CD4-positive, CD25-positive, alpha-beta regulatory T cell (primary cell): ENCODE data around the gene LGALS13. TPM values are rescaled to one million over a fixed set of nuclear protein-coding genes. Genes with fewer than 3 reads are reported as not detected.
"Not testable (repeated sequence)": the region's sequence is repeated elsewhere in the genome, so short reads cannot be mapped to it uniquely, and the experiment has no call there.

ENCODE experiments used
- ATAC-seq, 2 donors: fragments of 150-1000 bp; cut with Tn5 transposase; one replicate each; pipeline ENCODE4 v1.10.0; 2021; ENCODE audit warnings: low read depth in 2 of 2, moderate number of reproducible peaks in 2 of 2, moderate library complexity in 1 of 2
- DNase-seq, 3 donors: peaks; one replicate each; pipeline versions ENCODE4 v3.0.0 to v3.0.0-alpha.2; 2012 to 2022; ENCODE audit warnings: mixed read lengths in 1 of 3
- H3K27ac ChIP-seq: one replicate; pipeline ENCODE4 v1.7.0; 2013; ENCODE audit warnings: mild to moderate bottlenecking, low read length; ENCODE audit not compliant: insufficient read depth, poor library complexity, severe bottlenecking
- H3K27me3 ChIP-seq: one replicate; pipeline ENCODE4 v1.7.0; 2013; ENCODE audit warnings: low read length; ENCODE audit not compliant: control insufficient read depth, insufficient read depth
- H3K36me3 ChIP-seq: one replicate; pipeline ENCODE4 v1.7.0; 2013; ENCODE audit warnings: mild to moderate bottlenecking, low read length, moderate library complexity; ENCODE audit not compliant: control insufficient read depth, insufficient read depth
- H3K4me1 ChIP-seq: 2 replicates; pipeline ENCODE4 v1.7.0; 2013; ENCODE audit warnings: mild to moderate bottlenecking, low read length; ENCODE audit not compliant: insufficient read depth, control insufficient read depth, poor library complexity, severe bottlenecking
- H3K4me3 ChIP-seq: one replicate; pipeline ENCODE4 v1.7.0; 2013; ENCODE audit warnings: low read depth, mild to moderate bottlenecking, low read length, moderate library complexity
- H3K9me3 ChIP-seq, 2 experiments: 1 replicate in 1 of 2; 2 replicates in 1 of 2; pipeline ENCODE4 v1.7.0; 2013; ENCODE audit warnings: low read length in 2 of 2, mild to moderate bottlenecking in 1 of 2, moderate library complexity in 1 of 2; ENCODE audit not compliant: control insufficient read depth in 2 of 2
- H3K27ac Mint-ChIP-seq, 3 donors: one replicate each; pipeline ENCODE4 v1.8.0; 2020 to 2022; ENCODE audit warnings: mild to moderate bottlenecking in 3 of 3, mixed read lengths in 3 of 3, moderate library complexity in 2 of 3
- H3K27me3 Mint-ChIP-seq: one replicate; pipeline ENCODE4 v1.8.0; 2022; ENCODE audit warnings: mild to moderate bottlenecking, mixed read lengths
- H3K36me3 Mint-ChIP-seq: one replicate; pipeline ENCODE4 v1.8.0; 2020; ENCODE audit warnings: mixed read lengths
- H3K4me1 Mint-ChIP-seq, 4 donors: one replicate each; pipeline ENCODE4 v1.8.0; 2020 to 2022; ENCODE audit warnings: mixed read lengths in 4 of 4, mild to moderate bottlenecking in 1 of 4
- H3K4me3 Mint-ChIP-seq, 4 donors: one replicate each; pipeline ENCODE4 v1.8.0; 2020 to 2022; ENCODE audit warnings: mild to moderate bottlenecking in 4 of 4, mixed read lengths in 4 of 4, moderate library complexity in 3 of 4
- H3K9me3 Mint-ChIP-seq, 7 donors: one replicate each; pipeline ENCODE4 v1.8.0; 2020 to 2022; ENCODE audit warnings: mixed read lengths in 7 of 7, mild to moderate bottlenecking in 3 of 7, moderate library complexity in 2 of 7
- polyA plus RNA-seq, 4 donors: library from polyadenylated mRNA; unstranded; fragments of 300-500 nt; fragmentation: Illumina TruSeq; gene quantifications; one replicate each; pipeline ENCODE4 v1.2.3, GENCODE V29; 2021
- total RNA-seq: library from RNA; stranded (reverse); gene quantifications from one replicate; pipeline ENCODE4 v1.2.3, GENCODE V29; 2022

LGALS13 gene
- total and polyA plus RNA-seq, 5 donors from 2014 or later = not detected

DNA sequence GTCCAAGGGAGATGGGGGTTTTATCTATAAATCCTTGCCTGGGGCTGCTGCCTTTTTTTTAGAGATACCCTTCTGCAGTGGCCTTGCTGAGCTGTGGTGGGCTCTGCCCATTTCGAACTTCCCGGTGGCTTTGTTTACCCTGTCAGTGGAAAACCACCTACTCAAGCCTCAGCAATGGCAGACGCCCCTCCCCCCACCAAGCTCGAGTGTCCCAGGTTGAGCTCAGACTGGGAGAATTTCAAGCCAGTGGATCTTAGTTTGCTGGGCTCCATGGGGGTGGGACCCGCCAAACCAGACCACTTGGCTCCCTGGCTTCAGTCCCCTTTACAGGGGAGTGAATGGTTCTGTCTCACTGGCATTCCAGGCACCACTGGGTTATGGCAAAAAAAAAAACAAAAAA, 21.6 kb downstream of the LGALS13 start:
- Mint-ChIP-seq H3K27me3 (peaks cover 52% of the 10 kb centered on the region), H3K4me3 (no peak overlapping the region), H3K9me3 (peaks cover 0 to 4% (median 0%) of the 10 kb centered on the region in 7 donors), H3K27ac (no peak overlapping the region), H3K4me1 (no peaks in the 10 kb centered on the region), H3K36me3 (no peaks in the 10 kb centered on the region)
- no peak for ATAC-seq
- no peak for DNase-seq
- no peaks in the 10 kb centered on the region for H3K36me3 ChIP-seq
- no peak overlapping the region for H3K27ac ChIP-seq
- peaks cover 3% of the 10 kb centered on the region for H3K27me3 ChIP-seq
- H3K9me3 ChIP-seq = no peaks in the 10 kb centered on the region
- H3K4me3 ChIP-seq = no peak overlapping the region
- no peaks in the 10 kb centered on the region for H3K4me1 ChIP-seq

- not testable (repeated sequence) for H3K27ac Mint-ChIP-seq, H3K4me3 ChIP-seq, ATAC-seq, H3K36me3 ChIP-seq, H3K27ac ChIP-seq, H3K4me3 Mint-ChIP-seq, H3K36me3 Mint-ChIP-seq, H3K27me3 ChIP-seq, H3K9me3 ChIP-seq, H3K4me1 Mint-ChIP-seq, H3K4me1 ChIP-seq, H3K9me3 Mint-ChIP-seq
- peaks cover 24% of the 10 kb centered on the region for H3K27me3 Mint-ChIP-seq
- peak in 1 of 3 donors; percentile 9 for DNase-seq
Measured at GRCh38 chr19:39627631-39628030, 25.3 kb downstream of the LGALS13 start.

GRCh38 chr19:39631178-39631577, 28.9 kb downstream of the LGALS13 start:
- no peak overlapping the region for H3K27ac Mint-ChIP-seq
- peaks cover 0 to 7% (median 0%) of the 10 kb centered on the region in 7 donors for H3K9me3 Mint-ChIP-seq
- Histone ChIP-seq H3K4me3 (no peak overlapping the region), H3K9me3 (no peaks in the 10 kb centered on the region), H3K36me3 (no peaks in the 10 kb centered on the region), H3K27ac (no peak overlapping the region), H3K4me1 (no peaks in the 10 kb centered on the region), H3K27me3 (peaks cover 2% of the 10 kb centered on the region)
- ATAC-seq = no peak
- no peaks in the 10 kb centered on the region for H3K36me3 Mint-ChIP-seq
- no peak overlapping the region for H3K4me3 Mint-ChIP-seq
- peaks cover 25% of the 10 kb centered on the region for H3K27me3 Mint-ChIP-seq
- DNase-seq = no peak
- no peaks in the 10 kb centered on the region for H3K4me1 Mint-ChIP-seq

- Histone ChIP-seq H3K27ac (no peak overlapping the region), H3K4me3 (no peak overlapping the region), H3K27me3 (peaks cover 7% of the 10 kb centered on the region), H3K9me3 (no peaks in the 10 kb centered on the region), H3K36me3 (no peaks in the 10 kb centered on the region), H3K4me1 (no peaks in the 10 kb centered on the region)
- no peak for DNase-seq
- no peak overlapping the region for H3K27ac Mint-ChIP-seq
- H3K4me3 Mint-ChIP-seq = no peak overlapping the region
- no peaks in the 10 kb centered on the region for H3K4me1 Mint-ChIP-seq
- H3K36me3 Mint-ChIP-seq = no peaks in the 10 kb centered on the region
- peaks cover 26% of the 10 kb centered on the region for H3K27me3 Mint-ChIP-seq
- ATAC-seq = no peak
- H3K9me3 Mint-ChIP-seq = peaks cover 0 to 7% (median 0%) of the 10 kb centered on the region in 7 donors
Measured at GRCh38 chr19:39631626-39632025, 29.3 kb downstream of the LGALS13 start.

DNA sequence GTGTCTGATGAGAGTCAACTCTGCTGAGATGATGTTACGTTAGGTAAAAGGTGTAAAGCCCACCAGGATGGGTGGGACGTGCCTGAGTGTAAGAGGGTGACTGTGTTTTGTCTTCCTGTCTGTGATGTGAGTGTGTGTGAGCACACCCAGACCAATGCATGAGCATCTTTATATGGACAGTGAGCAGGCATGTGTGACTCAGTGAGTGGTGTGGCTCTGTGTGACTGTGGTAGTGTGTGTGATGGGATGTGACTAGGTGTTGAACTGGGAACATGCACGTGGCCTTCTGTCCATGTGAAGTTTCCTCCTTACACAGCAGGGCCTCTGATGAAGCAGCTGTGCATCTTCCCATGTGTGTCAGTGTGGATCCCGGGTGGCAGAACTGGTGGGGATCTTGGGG, 35.6 kb downstream of the LGALS13 start:
- Histone ChIP-seq H3K27me3 (peaks cover 33% of the 10 kb centered on the region), H3K4me3 (no peak overlapping the region), H3K27ac (no peak overlapping the region), H3K4me1 (no peaks in the 10 kb centered on the region), H3K36me3 (no peaks in the 10 kb centered on the region), H3K9me3 (no peaks in the 10 kb centered on the region)
- no peaks in the 10 kb centered on the region for H3K4me1 Mint-ChIP-seq
- no peaks in the 10 kb centered on the region for H3K36me3 Mint-ChIP-seq
- H3K27ac Mint-ChIP-seq = no peak overlapping the region
- no peak for DNase-seq
- ATAC-seq = no peak
- H3K9me3 Mint-ChIP-seq = peaks cover 0 to 7% (median 0%) of the 10 kb centered on the region in 7 donors
- no peak overlapping the region for H3K4me3 Mint-ChIP-seq
- peaks cover 44% of the 10 kb centered on the region for H3K27me3 Mint-ChIP-seq

- no peak overlapping the region for H3K27ac Mint-ChIP-seq
- peaks cover 0 to 3% (median 0%) of the 10 kb centered on the region in 7 donors for H3K9me3 Mint-ChIP-seq
- no peaks in the 10 kb centered on the region for H3K9me3 ChIP-seq
- H3K4me3 Mint-ChIP-seq = no peak overlapping the region
- H3K36me3 ChIP-seq = no peaks in the 10 kb centered on the region
- peaks cover 28% of the 10 kb centered on the region for H3K27me3 ChIP-seq
- no peaks in the 10 kb centered on the region for H3K36me3 Mint-ChIP-seq
- no peak overlapping the region for H3K4me3 ChIP-seq
- ATAC-seq = no peak
- no peak for DNase-seq
- peaks cover 0 to 2% (median 0%) of the 10 kb centered on the region in 4 donors for H3K4me1 Mint-ChIP-seq
- H3K27ac ChIP-seq = no peak overlapping the region
- H3K4me1 ChIP-seq = no peaks in the 10 kb centered on the region
- peaks cover 25% of the 10 kb centered on the region for H3K27me3 Mint-ChIP-seq
Measured at GRCh38 chr19:39641773-39642172, 39.4 kb downstream of the LGALS13 start.

DNA sequence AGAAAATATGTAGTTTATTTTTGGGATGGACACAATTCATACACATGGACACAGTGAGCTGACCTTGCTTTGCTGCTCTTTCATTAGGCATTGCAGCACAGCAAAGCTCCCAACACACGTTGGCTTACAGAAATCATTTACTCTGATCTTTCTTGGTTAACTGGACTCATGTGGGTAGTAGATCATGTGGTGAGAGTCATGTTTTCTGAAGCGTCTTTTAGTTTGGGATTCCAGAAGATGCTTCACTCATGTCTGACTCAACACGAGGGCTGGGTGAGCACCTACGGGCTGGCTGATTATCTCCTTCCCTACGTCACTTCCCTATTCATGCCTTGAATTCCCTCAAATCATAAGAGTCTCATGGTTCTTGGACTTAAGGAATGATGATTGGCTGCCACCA, 41.3 kb downstream of the LGALS13 start:
- ATAC-seq (no peak), DNase-seq (no peak)
- Mint-ChIP-seq H3K36me3 (no peaks in the 10 kb centered on the region), H3K4me1 (peaks cover 0 to 2% (median 0%) of the 10 kb centered on the region in 4 donors), H3K9me3 (peaks cover 0 to 3% (median 0%) of the 10 kb centered on the region in 7 donors), H3K4me3 (no peak overlapping the region), H3K27ac (no peak overlapping the region), H3K27me3 (peaks cover 32% of the 10 kb centered on the region)
- H3K4me1 ChIP-seq = no peaks in the 10 kb centered on the region
- peaks cover 24% of the 10 kb centered on the region for H3K27me3 ChIP-seq
- H3K4me3 ChIP-seq = no peak overlapping the region
- H3K27ac ChIP-seq = no peak overlapping the region
- no peaks in the 10 kb centered on the region for H3K36me3 ChIP-seq
- no peaks in the 10 kb centered on the region for H3K9me3 ChIP-seq

DNA sequence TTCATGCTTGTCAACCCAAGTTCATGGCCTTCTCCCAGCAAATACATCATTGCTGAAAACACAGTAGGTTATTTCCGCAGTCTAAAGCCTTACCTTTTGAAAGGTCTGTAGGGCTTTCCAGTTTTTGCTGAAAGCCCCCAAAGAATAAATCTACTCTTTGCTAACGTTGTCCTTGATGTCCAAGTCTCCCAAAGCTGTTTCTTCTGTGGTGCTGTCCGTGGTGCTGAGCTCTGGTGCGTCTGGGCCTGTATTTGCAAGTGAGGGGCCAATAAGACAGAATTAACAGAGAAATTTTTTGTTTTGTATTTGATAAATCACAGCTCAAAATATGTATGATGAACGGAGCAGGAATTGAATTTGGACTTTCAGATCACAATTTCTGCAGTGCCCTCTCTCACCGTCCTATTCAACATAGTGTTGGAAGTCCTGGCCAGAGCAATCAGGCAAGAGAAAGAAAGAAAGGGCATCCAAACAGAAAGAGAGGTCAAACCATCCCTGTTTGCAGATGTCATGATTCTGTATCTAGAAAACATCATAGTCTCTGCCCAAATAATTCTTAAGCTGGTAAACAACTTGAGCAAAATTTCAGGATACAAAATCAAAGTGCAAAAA, 43.6 kb downstream of the LGALS13 start:
- Mint-ChIP-seq H3K9me3 (peaks cover 0 to 7% (median 0%) of the 10 kb centered on the region in 7 donors), H3K36me3 (no peaks in the 10 kb centered on the region), H3K27ac (no peak overlapping the region), H3K4me1 (peaks cover 0 to 2% (median 0%) of the 10 kb centered on the region in 4 donors), H3K4me3 (no peak overlapping the region), H3K27me3 (peaks cover 19% of the 10 kb centered on the region)
- H3K36me3 ChIP-seq = no peaks in the 10 kb centered on the region
- H3K27me3 ChIP-seq = peaks cover 18% of the 10 kb centered on the region
- no peaks in the 10 kb centered on the region for H3K9me3 ChIP-seq
- DNase-seq (peak in 1 of 3 donors; percentile 17), ATAC-seq (no peak)
- no peaks in the 10 kb centered on the region for H3K4me1 ChIP-seq
- H3K4me3 ChIP-seq = no peak overlapping the region
- H3K27ac ChIP-seq = no peak overlapping the region
